Measurements from ENCODE around the gene MAP2K3.
"Not testable (repeated sequence)": the region's sequence is repeated elsewhere in the genome, so short reads cannot be mapped to it uniquely, and the experiment has no call there.

MAP2K3 gene

GRCh38 chr17:21346107-21346506 is 61.6 kb downstream of the MAP2K3 start:
- not testable (repeated sequence) for H3K9ac ChIP-seq (ENCODE audit: low read depth in 1 of 2, low read length in 2 of 2); H3K36me3 ChIP-seq (ENCODE audit: control insufficient read depth in 1 of 2, insufficient read depth in 2 of 2, low read length in 2 of 2); H3K27me3 ChIP-seq (ENCODE audit: control insufficient read depth in 1 of 2, insufficient read depth in 2 of 2, low read length in 2 of 2); H3K27ac ChIP-seq (ENCODE audit: low read depth, low read length); H3K4me3 ChIP-seq (ENCODE audit: low read depth in 1 of 2, low read length in 2 of 2); H3K4me1 ChIP-seq (ENCODE audit: control insufficient read depth in 1 of 2, insufficient read depth in 2 of 2, low read length in 2 of 2); H3K9me3 ChIP-seq (ENCODE audit: control insufficient read depth in 1 of 2, low read length in 2 of 2)

- H3K36me3 ChIP-seq (ENCODE audit: control insufficient read depth in 1 of 2, insufficient read depth in 2 of 2, low read length in 2 of 2); H3K27me3 ChIP-seq (ENCODE audit: control insufficient read depth in 1 of 2, insufficient read depth in 2 of 2, low read length in 2 of 2); H3K9me3 ChIP-seq (ENCODE audit: control insufficient read depth in 1 of 2, low read length in 2 of 2); H3K9ac ChIP-seq (ENCODE audit: low read depth in 1 of 2, low read length in 2 of 2); H3K4me1 ChIP-seq (ENCODE audit: control insufficient read depth in 1 of 2, insufficient read depth in 2 of 2, low read length in 2 of 2); H3K4me3 ChIP-seq (ENCODE audit: low read depth in 1 of 2, low read length in 2 of 2); H3K27ac ChIP-seq (ENCODE audit: low read depth, low read length): not testable (repeated sequence)
Observed at GRCh38 chr17:21346651-21347250, 62.2 kb downstream of the MAP2K3 start.

- not testable (repeated sequence) for H3K4me3 ChIP-seq (ENCODE audit: low read depth in 1 of 2, low read length in 2 of 2); H3K36me3 ChIP-seq (ENCODE audit: control insufficient read depth in 1 of 2, insufficient read depth in 2 of 2, low read length in 2 of 2); H3K9me3 ChIP-seq (ENCODE audit: control insufficient read depth in 1 of 2, low read length in 2 of 2); H3K9ac ChIP-seq (ENCODE audit: low read depth in 1 of 2, low read length in 2 of 2); H3K27ac ChIP-seq (ENCODE audit: low read depth, low read length); H3K27me3 ChIP-seq (ENCODE audit: control insufficient read depth in 1 of 2, insufficient read depth in 2 of 2, low read length in 2 of 2); H3K4me1 ChIP-seq (ENCODE audit: control insufficient read depth in 1 of 2, insufficient read depth in 2 of 2, low read length in 2 of 2)
Observed at GRCh38 chr17:21347660-21348059, 63.1 kb downstream of the MAP2K3 start.

GRCh38 chr17:21348081-21348925 is 63.8 kb downstream of the MAP2K3 start:
- not testable (repeated sequence) for H3K9me3 ChIP-seq (ENCODE audit: control insufficient read depth in 1 of 2, low read length in 2 of 2); H3K9ac ChIP-seq (ENCODE audit: low read depth in 1 of 2, low read length in 2 of 2); H3K4me1 ChIP-seq (ENCODE audit: control insufficient read depth in 1 of 2, insufficient read depth in 2 of 2, low read length in 2 of 2); H3K27me3 ChIP-seq (ENCODE audit: control insufficient read depth in 1 of 2, insufficient read depth in 2 of 2, low read length in 2 of 2); H3K4me3 ChIP-seq (ENCODE audit: low read depth in 1 of 2, low read length in 2 of 2); H3K27ac ChIP-seq (ENCODE audit: low read depth, low read length); H3K36me3 ChIP-seq (ENCODE audit: control insufficient read depth in 1 of 2, insufficient read depth in 2 of 2, low read length in 2 of 2)

- H3K4me1 ChIP-seq (ENCODE audit: control insufficient read depth in 1 of 2, insufficient read depth in 2 of 2, low read length in 2 of 2); H3K9me3 ChIP-seq (ENCODE audit: control insufficient read depth in 1 of 2, low read length in 2 of 2); H3K27ac ChIP-seq (ENCODE audit: low read depth, low read length); H3K9ac ChIP-seq (ENCODE audit: low read depth in 1 of 2, low read length in 2 of 2); H3K4me3 ChIP-seq (ENCODE audit: low read depth in 1 of 2, low read length in 2 of 2); H3K27me3 ChIP-seq (ENCODE audit: control insufficient read depth in 1 of 2, insufficient read depth in 2 of 2, low read length in 2 of 2); H3K36me3 ChIP-seq (ENCODE audit: control insufficient read depth in 1 of 2, insufficient read depth in 2 of 2, low read length in 2 of 2): not testable (repeated sequence)
Observed at GRCh38 chr17:21348926-21349261, 64.4 kb downstream of the MAP2K3 start.

- H3K27ac ChIP-seq (ENCODE audit: low read depth, low read length); H3K4me1 ChIP-seq (ENCODE audit: control insufficient read depth in 1 of 2, insufficient read depth in 2 of 2, low read length in 2 of 2); H3K9me3 ChIP-seq (ENCODE audit: control insufficient read depth in 1 of 2, low read length in 2 of 2); H3K27me3 ChIP-seq (ENCODE audit: control insufficient read depth in 1 of 2, insufficient read depth in 2 of 2, low read length in 2 of 2); H3K9ac ChIP-seq (ENCODE audit: low read depth in 1 of 2, low read length in 2 of 2); H3K36me3 ChIP-seq (ENCODE audit: control insufficient read depth in 1 of 2, insufficient read depth in 2 of 2, low read length in 2 of 2); H3K4me3 ChIP-seq (ENCODE audit: low read depth in 1 of 2, low read length in 2 of 2): not testable (repeated sequence)
Observed at GRCh38 chr17:21349358-21350050, 65.0 kb downstream of the MAP2K3 start.

GRCh38 chr17:21350495-21350894 is 66.0 kb downstream of the MAP2K3 start:
- H3K9me3 ChIP-seq (ENCODE audit: control insufficient read depth in 1 of 2, low read length in 2 of 2); H3K4me1 ChIP-seq (ENCODE audit: control insufficient read depth in 1 of 2, insufficient read depth in 2 of 2, low read length in 2 of 2); H3K27me3 ChIP-seq (ENCODE audit: control insufficient read depth in 1 of 2, insufficient read depth in 2 of 2, low read length in 2 of 2): not testable (repeated sequence)

GRCh38 chr17:21351366-21352065 is 67.0 kb downstream of the MAP2K3 start:
- H3K27ac ChIP-seq (ENCODE audit: low read depth, low read length): no peak overlapping the region
- no peaks in the 10 kb centered on the region for H3K9me3 ChIP-seq (ENCODE audit: control insufficient read depth in 1 of 2, low read length in 2 of 2)
- no peak overlapping the region for H3K4me3 ChIP-seq (ENCODE audit: low read depth in 1 of 2, low read length in 2 of 2)
- H3K4me1 ChIP-seq (ENCODE audit: control insufficient read depth in 1 of 2, insufficient read depth in 2 of 2, low read length in 2 of 2): peaks cover 0 to 4% of the 10 kb centered on the region in 2 donors
- H3K36me3 ChIP-seq (ENCODE audit: control insufficient read depth in 1 of 2, insufficient read depth in 2 of 2, low read length in 2 of 2): no peaks in the 10 kb centered on the region
- H3K9ac ChIP-seq (ENCODE audit: low read depth in 1 of 2, low read length in 2 of 2): no peak overlapping the region
- no peaks in the 10 kb centered on the region for H3K27me3 ChIP-seq (ENCODE audit: control insufficient read depth in 1 of 2, insufficient read depth in 2 of 2, low read length in 2 of 2)

More at GRCh38 chr17:21350495-21350894, 66.0 kb downstream of the MAP2K3 start:
- H3K9ac ChIP-seq (ENCODE audit: low read depth in 1 of 2, low read length in 2 of 2); H3K27ac ChIP-seq (ENCODE audit: low read depth, low read length); H3K4me3 ChIP-seq (ENCODE audit: low read depth in 1 of 2, low read length in 2 of 2); H3K36me3 ChIP-seq (ENCODE audit: control insufficient read depth in 1 of 2, insufficient read depth in 2 of 2, low read length in 2 of 2): not testable (repeated sequence)

GRCh38 chr17:21352221-21352980 is 67.9 kb downstream of the MAP2K3 start:
- Histone ChIP-seq H3K9ac (ENCODE audit: low read depth in 1 of 2, low read length in 2 of 2) (no peak overlapping the region), H3K27ac (ENCODE audit: low read depth, low read length) (no peak overlapping the region), H3K36me3 (ENCODE audit: control insufficient read depth in 1 of 2, insufficient read depth in 2 of 2, low read length in 2 of 2) (no peaks in the 10 kb centered on the region), H3K9me3 (ENCODE audit: control insufficient read depth in 1 of 2, low read length in 2 of 2) (no peaks in the 10 kb centered on the region), H3K27me3 (ENCODE audit: control insufficient read depth in 1 of 2, insufficient read depth in 2 of 2, low read length in 2 of 2) (no peaks in the 10 kb centered on the region), H3K4me3 (ENCODE audit: low read depth in 1 of 2, low read length in 2 of 2) (no peak overlapping the region), H3K4me1 (ENCODE audit: control insufficient read depth in 1 of 2, insufficient read depth in 2 of 2, low read length in 2 of 2) (no peaks in the 10 kb centered on the region)

GRCh38 chr17:21352981-21353265 is 68.4 kb downstream of the MAP2K3 start:
- Histone ChIP-seq H3K9ac (ENCODE audit: low read depth in 1 of 2, low read length in 2 of 2) (no peak overlapping the region), H3K9me3 (ENCODE audit: control insufficient read depth in 1 of 2, low read length in 2 of 2) (no peaks in the 10 kb centered on the region), H3K27ac (ENCODE audit: low read depth, low read length) (no peak overlapping the region), H3K27me3 (ENCODE audit: control insufficient read depth in 1 of 2, insufficient read depth in 2 of 2, low read length in 2 of 2) (no peaks in the 10 kb centered on the region), H3K4me1 (ENCODE audit: control insufficient read depth in 1 of 2, insufficient read depth in 2 of 2, low read length in 2 of 2) (no peaks in the 10 kb centered on the region), H3K4me3 (ENCODE audit: low read depth in 1 of 2, low read length in 2 of 2) (no peak overlapping the region), H3K36me3 (ENCODE audit: control insufficient read depth in 1 of 2, insufficient read depth in 2 of 2, low read length in 2 of 2) (no peaks in the 10 kb centered on the region)
